A673 (cell line): ENCODE data around the gene SLC12A1.

Experiments
- CTCF ChIP-seq: fragments of 300-800, 200-600 bp; sonication (generic); conservative IDR thresholded peaks from 2 replicates; pipeline ENCODE4 v1.5.1; 2017; ENCODE audit warnings: low read depth, mild to moderate bottlenecking, antibody characterized with exemption, low read length, moderate library complexity, mixed read lengths
- EZH2 ChIP-seq: fragments of 200-600 bp; sonication (generic); IDR thresholded peaks from 2 replicates; pipeline ENCODE4 v1.6.1; 2017; ENCODE audit warnings: borderline replicate concordance, low read depth, mild to moderate bottlenecking, mixed read lengths, antibody characterized with exemption, low read length; ENCODE audit not compliant: poor library complexity, severe bottlenecking

- TF ChIP-seq CTCF, result no peak
- TF ChIP-seq EZH2, result no peak
Observed at GRCh38 chr15:48244921-48245320, 38.8 kb downstream of the SLC12A1 start.
